Measurements from ENCODE around the gene GABBR2. TPM values are rescaled to one million over a fixed set of nuclear protein-coding genes. Genes with fewer than 3 reads are reported as not detected.

The GABBR2 gene
- total RNA-seq, 1 experiment from 2014 or later = 6.3 TPM

GRCh38 chr9:98576354-98576753 is 132.4 kb downstream of the GABBR2 start:
- Histone ChIP-seq H3K36me3 (ENCODE audit: control insufficient read depth, insufficient read depth, low read length) (no peaks in the 10 kb centered on the region), H3K4me3 (ENCODE audit: low read depth in 2 of 2, low read length in 2 of 2) (no peak overlapping the region), H3K27ac (ENCODE audit: low read length) (no peak overlapping the region), H3K4me1 (ENCODE audit: control insufficient read depth, insufficient read depth, low read length) (no peaks in the 10 kb centered on the region), H3K27me3 (ENCODE audit: control insufficient read depth, insufficient read depth, low read length) (no peaks in the 10 kb centered on the region), H3K9me3 (ENCODE audit: control insufficient read depth, insufficient read depth, low read depth, low read length) (no peaks in the 10 kb centered on the region)
- CTCF ChIA-PET = no interaction called here
- POLR2A ChIA-PET = no interaction called here
- DNase-seq (ENCODE audit: low read depth, low spot score) (no peak), ATAC-seq (no peak)
- intact Hi-C loops (cut with micrococcal nuclease; ENCODE audit: unreplicated experiment) (no loop called here), in situ Hi-C loops (cut with HindIII; ENCODE audit: low pct_unique_long_range_greater_than_20kb, low sequenced_read_pairs) (no loop called here)
- TF ChIP-seq POLR2AphosphoS5 (IDR thresholded peaks at IDR 0.05; ENCODE audit: low read depth, low read length) (no peak), CTCF (IDR thresholded peaks at IDR 0.05) (no peak), REST (IDR thresholded peaks at IDR 0.05; ENCODE audit: insufficient read depth in 1 of 2, low read depth in 2 of 2, low read length in 1 of 2) (no peak), TCF7L2 (IDR thresholded peaks at IDR 0.05; ENCODE audit: low read depth, low read length) (no peak), SIN3A (IDR thresholded peaks at IDR 0.05; ENCODE audit: borderline replicate concordance, insufficient read depth, low read depth, low read length) (no peak)
- no TSS peak for BruUV-seq (replicated peaks)

GRCh38 chr9:98575379-98576346 is 133.1 kb downstream of the GABBR2 start:
- no peaks in the 10 kb centered on the region for H3K36me3 ChIP-seq (ENCODE audit: control insufficient read depth, insufficient read depth, low read length)
- H3K9me3 ChIP-seq (ENCODE audit: control insufficient read depth, insufficient read depth, low read depth, low read length) = no peaks in the 10 kb centered on the region
- no peaks in the 10 kb centered on the region for H3K27me3 ChIP-seq (ENCODE audit: control insufficient read depth, insufficient read depth, low read length)
- no peak for TF ChIP-seq CTCF (IDR thresholded peaks at IDR 0.05)
- no peak for TF ChIP-seq TCF7L2 (IDR thresholded peaks at IDR 0.05; ENCODE audit: low read depth, low read length)
- no peak for TF ChIP-seq REST (IDR thresholded peaks at IDR 0.05; ENCODE audit: insufficient read depth in 1 of 2, low read depth in 2 of 2, low read length in 1 of 2)
- TF ChIP-seq SIN3A (IDR thresholded peaks at IDR 0.05; ENCODE audit: borderline replicate concordance, insufficient read depth, low read depth, low read length) = no peak
- TF ChIP-seq POLR2AphosphoS5 (IDR thresholded peaks at IDR 0.05; ENCODE audit: low read depth, low read length) = no peak
- DNase-seq (ENCODE audit: low read depth, low spot score) = no peak
- POLR2A ChIA-PET = no interaction called here
- in situ Hi-C loops (cut with HindIII; ENCODE audit: low pct_unique_long_range_greater_than_20kb, low sequenced_read_pairs) = no loop called here
- no peaks in the 10 kb centered on the region for H3K4me1 ChIP-seq (ENCODE audit: control insufficient read depth, insufficient read depth, low read length)
- no TSS peak for BruUV-seq (replicated peaks)
- CTCF ChIA-PET = interaction anchor here (0.6 kb wide), 1 partner anchor 269 kb away, joined by 3 read pairs; no protein-coding TSS in a partner anchor
- intact Hi-C loops (cut with micrococcal nuclease; ENCODE audit: unreplicated experiment) = no loop called here
- no peak overlapping the region for H3K4me3 ChIP-seq (ENCODE audit: low read depth in 2 of 2, low read length in 2 of 2)
- ATAC-seq = no peak
- H3K27ac ChIP-seq (ENCODE audit: low read length) = no peak overlapping the region
